GM12878 (cell line): ENCODE measurements around the gene NHSL2. TPM values are rescaled to one million over a fixed set of nuclear protein-coding genes. Genes with fewer than 3 reads are reported as not detected.

Experiments
- ATAC-seq: fragments of 200-7000 bp; cut with Tn5 transposase; 3 replicates; pipeline ENCODE4 v1.9.1; 2020; ENCODE audit warnings: mild to moderate bottlenecking, moderate library complexity
- BruUV-seq: library from RNA; stranded (reverse); fragments of 400-500 nt; replicated peaks from 2 replicates; lab custom pipeline; 2021; lab: Mats Ljungman, UMichigan
- CTCF ChIA-PET: fragments of 300-600 bp; sonication (Branson Sonifier 250); formaldehyde crosslinking; extraction: SDS; loops from one replicate; lab custom pipeline; 2021; ENCODE audit warnings: inconsistent platforms; lab: Yijun Ruan, JAX
- POLR2A ChIA-PET: fragments of 350-600 bp; formaldehyde crosslinking; extraction: SDS; loops from one replicate; lab custom pipeline; 2021; ENCODE audit warnings: inconsistent platforms; lab: Charles Lee
- RAD21 ChIA-PET: fragments of 300-600 bp; sonication (Branson Sonifier 250); formaldehyde crosslinking; loops from one replicate; lab custom pipeline; 2023; ENCODE audit warnings: antibody characterized with exemption; ENCODE audit not compliant: unreplicated experiment; lab: Charles Lee
- SMC1A ChIA-PET: fragments of 300-600 bp; sonication (Branson Sonifier 250); formaldehyde crosslinking; loops from one replicate; lab custom pipeline; 2023; ENCODE audit not compliant: unreplicated experiment, uncharacterized antibody; lab: Charles Lee
- DNase-seq: peaks from one replicate; pipeline ENCODE4 v3.0.0-alpha.2; 2011; ENCODE audit warnings: low read depth, low spot score
- FAIRE-seq: peaks from 3 replicates; lab custom pipeline; 2011; peaks lifted over from hg19 to GRCh38; lab: Jason Lieb, UNC
- H2AFZ ChIP-seq: 2 replicates; pipeline ENCODE4 v1.6.0; 2011; ENCODE audit warnings: low read depth, low read length, control low read depth; ENCODE audit not compliant: control insufficient read depth
- H3K27ac ChIP-seq: 2 replicates; pipeline ENCODE4 v1.5.1; 2011; ENCODE audit warnings: control low read depth; ENCODE audit not compliant: control insufficient read depth, insufficient read depth
- H3K27me3 ChIP-seq, 2 experiments: replicated peaks in 1 of 2; 2 replicates each; pipeline versions ENCODE4 v1.6.0 to v1.6.1; 2011; ENCODE audit warnings: low read length in 1 of 2; ENCODE audit not compliant: control insufficient read depth in 2 of 2, insufficient read depth in 2 of 2
- H3K36me3 ChIP-seq, 2 experiments: 2 replicates each; pipeline ENCODE4 v1.5.1; 2011; ENCODE audit warnings: low read length in 1 of 2; ENCODE audit not compliant: control insufficient read depth in 2 of 2, insufficient read depth in 2 of 2
- H3K4me1 ChIP-seq: 2 replicates; pipeline ENCODE4 v1.6.1; 2011; ENCODE audit warnings: mild to moderate bottlenecking, low read length, moderate library complexity, mixed read lengths; ENCODE audit not compliant: control insufficient read depth, insufficient read depth
- H3K4me2 ChIP-seq: 2 replicates; pipeline ENCODE4 v1.6.0; 2011; ENCODE audit warnings: control low read depth; ENCODE audit not compliant: control insufficient read depth, insufficient read depth
- H3K4me3 ChIP-seq: fragments of 200-600 bp; sonication (generic); 2 replicates; pipeline ENCODE4 v1.5.1; 2016
- H3K79me2 ChIP-seq: 2 replicates; pipeline ENCODE4 v1.6.0; 2011; ENCODE audit warnings: low read length; ENCODE audit not compliant: control insufficient read depth, insufficient read depth
- H3K9ac ChIP-seq: 2 replicates; pipeline ENCODE4 v1.8.0; 2011; ENCODE audit warnings: low read length, control low read depth, mixed read lengths; ENCODE audit not compliant: control insufficient read depth, insufficient read depth
- H3K9me3 ChIP-seq: replicated peaks from 3 replicates; pipeline ENCODE4 v1.5.1; 2011; ENCODE audit warnings: mild to moderate bottlenecking, low read length; ENCODE audit not compliant: control insufficient read depth, insufficient read depth
- H4K20me1 ChIP-seq: 2 replicates; pipeline ENCODE4 v1.6.0; 2011; ENCODE audit not compliant: control insufficient read depth, insufficient read depth
- CBX3 ChIP-seq: fragments of 200-600 bp; sonication (generic); IDR thresholded peaks from 2 replicates; pipeline ENCODE4 v1.6.1; 2016; ENCODE audit warnings: low read depth, borderline replicate concordance
- FOXM1 ChIP-seq: IDR thresholded peaks from 2 replicates; pipeline ENCODE4 v1.6.1; 2012; ENCODE audit warnings: low read depth, mild to moderate bottlenecking, inconsistent platforms, low read length, moderate library complexity
- JUND ChIP-seq: IDR thresholded peaks from 2 replicates; pipeline ENCODE4 v1.6.1; 2012; ENCODE audit warnings: low read depth, mild to moderate bottlenecking, low read length, improper control_type of control experiment, moderate library complexity
- POLR2AphosphoS5 ChIP-seq: IDR thresholded peaks from 2 replicates; pipeline ENCODE4 v1.6.1; 2011; ENCODE audit warnings: mild to moderate bottlenecking, low read length, inconsistent platforms
- WRNIP1 ChIP-seq: IDR thresholded peaks from 2 replicates; pipeline ENCODE4 v1.6.1; 2011; ENCODE audit warnings: low read depth, low read length, improper control_type of control experiment, borderline replicate concordance
- ZNF384 ChIP-seq: IDR thresholded peaks from 2 replicates; pipeline ENCODE4 v1.6.1; 2012; ENCODE audit warnings: low read depth, mild to moderate bottlenecking, low read length, improper control_type of control experiment, borderline replicate concordance
- WGBS: methylation state at CpG from one replicate; pipeline ENCODE4 v1.1.6; 2016; ENCODE audit warnings: low lambda C conversion rate; ENCODE audit not compliant: insufficient replicate concordance, insufficient coverage; ENCODE audit errors: missing lambda C conversion rate; 5-methylcytosine and 5-hydroxymethylcytosine counted together
- in situ Hi-C: fragments of 300-500 bp; cut with MboI; formaldehyde crosslinking; loops from 9 replicates; pipeline ENCODE4 v1.14.3; 2018; ENCODE audit warnings: mixed read lengths
- intact Hi-C: fragments of 100-400 bp; cut with micrococcal nuclease; formaldehyde crosslinking; loops from one replicate; pipeline ENCODE4 v1.14.2; 2022; ENCODE audit not compliant: unreplicated experiment
- polyA plus RNA-seq, 11 experiments: library from polyadenylated mRNA; depleted of rRNA in 4 of 11; unstranded in 6 of 11; stranded (reverse) in 5 of 11; fragments of >200 nt; fragmentation: Nextera tagmentation in 4 of 11; fragmentation: Illumina TruSeq in 1 of 11; extraction: Ambion mirVana in 4 of 11; extraction: Trizol in 1 of 11; gene quantifications; 1 replicate in 1 of 11; 2 replicates in 10 of 11; pipeline versions ENCODE4 v1.2.1 to v1.2.3, GENCODE V29; 2011 to 2016; ENCODE audit warnings: inconsistent platforms in 2 of 11, missing spikeins in 2 of 11, low read depth in 1 of 11
- total RNA-seq, 4 experiments: library from RNA; depleted of rRNA in 3 of 4; stranded (reverse); fragments of >200 nt in 3 of 4; fragmentation: Illumina TruSeq in 1 of 4; extraction: Trizol in 1 of 4; gene quantifications; 2 replicates each; pipeline versions ENCODE4 v1.2.1 to v1.2.3, GENCODE V29; 2013 to 2021
- TF ChIP-seq, protein P1 (sequence below): fragments of 450-650 bp; IDR thresholded peaks from 2 replicates; pipeline ENCODE4 v1.6.1; 2017; ENCODE audit warnings: mild to moderate bottlenecking, moderate library complexity
- TF ChIP-seq, protein P2 (sequence below): fragments of 450-650 bp; IDR thresholded peaks from 2 replicates; pipeline ENCODE4 v1.6.1; 2017; ENCODE audit warnings: borderline replicate concordance

The NHSL2 gene
- total and polyA plus RNA-seq, 10 of the 15 experiments (the other 5 are each of a cell fraction or from before 2014, with no cell fraction given), result 0.05 to 0.53 (median 0.07) TPM; not detected in 2

DNA sequence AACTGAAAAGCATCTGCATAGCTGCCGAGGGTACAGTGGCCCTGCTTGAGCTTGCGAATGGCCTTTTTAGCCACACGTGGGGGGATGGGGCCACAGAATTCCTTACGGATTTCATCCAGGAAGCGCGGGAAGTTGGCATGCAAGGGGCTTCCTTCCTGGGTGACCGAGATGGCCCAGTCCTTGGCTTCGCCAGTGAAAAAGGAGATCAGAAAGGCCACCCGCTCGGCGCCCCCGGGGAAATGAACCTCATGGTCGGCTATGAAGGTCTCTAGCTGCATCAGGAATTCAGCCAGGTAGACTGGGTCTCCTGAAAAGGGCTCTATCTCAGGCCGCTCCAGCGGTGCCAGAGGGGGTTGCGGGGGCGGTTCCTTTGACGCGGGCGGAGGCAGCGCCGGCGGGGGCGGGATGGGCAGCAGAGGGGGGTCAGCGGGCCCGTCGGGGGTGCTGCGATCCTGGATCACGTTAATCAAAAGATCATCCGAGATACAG lies 220.2 kb downstream of the NHSL2 start:
- TF ChIP-seq, protein P1, sequence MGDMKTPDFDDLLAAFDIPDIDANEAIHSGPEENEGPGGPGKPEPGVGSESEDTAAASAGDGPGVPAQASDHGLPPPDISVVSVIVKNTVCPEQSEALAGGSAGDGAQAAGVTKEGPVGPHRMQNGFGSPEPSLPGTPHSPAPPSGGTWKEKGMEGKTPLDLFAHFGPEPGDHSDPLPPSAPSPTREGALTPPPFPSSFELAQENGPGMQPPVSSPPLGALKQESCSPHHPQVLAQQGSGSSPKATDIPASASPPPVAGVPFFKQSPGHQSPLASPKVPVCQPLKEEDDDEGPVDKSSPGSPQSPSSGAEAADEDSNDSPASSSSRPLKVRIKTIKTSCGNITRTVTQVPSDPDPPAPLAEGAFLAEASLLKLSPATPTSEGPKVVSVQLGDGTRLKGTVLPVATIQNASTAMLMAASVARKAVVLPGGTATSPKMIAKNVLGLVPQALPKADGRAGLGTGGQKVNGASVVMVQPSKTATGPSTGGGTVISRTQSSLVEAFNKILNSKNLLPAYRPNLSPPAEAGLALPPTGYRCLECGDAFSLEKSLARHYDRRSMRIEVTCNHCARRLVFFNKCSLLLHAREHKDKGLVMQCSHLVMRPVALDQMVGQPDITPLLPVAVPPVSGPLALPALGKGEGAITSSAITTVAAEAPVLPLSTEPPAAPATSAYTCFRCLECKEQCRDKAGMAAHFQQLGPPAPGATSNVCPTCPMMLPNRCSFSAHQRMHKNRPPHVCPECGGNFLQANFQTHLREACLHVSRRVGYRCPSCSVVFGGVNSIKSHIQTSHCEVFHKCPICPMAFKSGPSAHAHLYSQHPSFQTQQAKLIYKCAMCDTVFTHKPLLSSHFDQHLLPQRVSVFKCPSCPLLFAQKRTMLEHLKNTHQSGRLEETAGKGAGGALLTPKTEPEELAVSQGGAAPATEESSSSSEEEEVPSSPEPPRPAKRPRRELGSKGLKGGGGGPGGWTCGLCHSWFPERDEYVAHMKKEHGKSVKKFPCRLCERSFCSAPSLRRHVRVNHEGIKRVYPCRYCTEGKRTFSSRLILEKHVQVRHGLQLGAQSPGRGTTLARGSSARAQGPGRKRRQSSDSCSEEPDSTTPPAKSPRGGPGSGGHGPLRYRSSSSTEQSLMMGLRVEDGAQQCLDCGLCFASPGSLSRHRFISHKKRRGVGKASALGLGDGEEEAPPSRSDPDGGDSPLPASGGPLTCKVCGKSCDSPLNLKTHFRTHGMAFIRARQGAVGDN, result no peak
- TF ChIP-seq FOXM1, result no peak
- TF ChIP-seq CBX3, result no peak
- TF ChIP-seq JUND, result no peak
- TF ChIP-seq ZNF384, result no peak
- TF ChIP-seq, protein P2, sequence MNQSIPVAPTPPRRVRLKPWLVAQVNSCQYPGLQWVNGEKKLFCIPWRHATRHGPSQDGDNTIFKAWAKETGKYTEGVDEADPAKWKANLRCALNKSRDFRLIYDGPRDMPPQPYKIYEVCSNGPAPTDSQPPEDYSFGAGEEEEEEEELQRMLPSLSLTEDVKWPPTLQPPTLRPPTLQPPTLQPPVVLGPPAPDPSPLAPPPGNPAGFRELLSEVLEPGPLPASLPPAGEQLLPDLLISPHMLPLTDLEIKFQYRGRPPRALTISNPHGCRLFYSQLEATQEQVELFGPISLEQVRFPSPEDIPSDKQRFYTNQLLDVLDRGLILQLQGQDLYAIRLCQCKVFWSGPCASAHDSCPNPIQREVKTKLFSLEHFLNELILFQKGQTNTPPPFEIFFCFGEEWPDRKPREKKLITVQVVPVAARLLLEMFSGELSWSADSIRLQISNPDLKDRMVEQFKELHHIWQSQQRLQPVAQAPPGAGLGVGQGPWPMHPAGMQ, result no peak
- no peak for TF ChIP-seq POLR2AphosphoS5
- TF ChIP-seq WRNIP1, result no peak
- TF ChIP-seq, all 136 proteins: peak for 0
- no TSS peak for BruUV-seq

More for the DNA sequence above, 220.2 kb downstream of the NHSL2 start:
- H3K27ac ChIP-seq, result no peak overlapping the region
- DNase-seq (no peak), ATAC-seq (no peak), FAIRE-seq (no peak)
- ChIA-PET SMC1A (no interaction called here), POLR2A (no interaction called here), CTCF (no interaction called here), RAD21 (no interaction called here)
- 62% methylated on average over 17 of the region's 30 CpGs for WGBS
- no peaks in the 10 kb centered on the region; the same call in 2 of the 3 replicates for H3K9me3 ChIP-seq
- H3K27me3 ChIP-seq, result peaks cover 0 to 8% of the 10 kb centered on the region in 2 experiments; a peak in 3 of 4 replicates
- no peak overlapping the region for H2AFZ ChIP-seq
- H3K4me3 ChIP-seq, result no peak overlapping the region
- H3K4me2 ChIP-seq, result no peak overlapping the region
- 0 out of 2 replicates have a peak, but pooled peaks cover 2% of the 10 kb centered on the region for H3K4me1 ChIP-seq
- H3K79me2 ChIP-seq, result no peaks in the 10 kb centered on the region
- no peaks in the 10 kb centered on the region for H3K36me3 ChIP-seq
- H3K9ac ChIP-seq, result no peak overlapping the region
- in situ Hi-C loops (no loop called here), intact Hi-C loops (no loop called here)
- H4K20me1 ChIP-seq, result no peaks in the 10 kb centered on the region
